Uterus (tissue), 4 donors: ENCODE measurements around the gene CCT6A. TPM values are rescaled to one million over a fixed set of nuclear protein-coding genes. Genes with fewer than 3 reads are reported as not detected.
"Not testable (repeated sequence)": the region's sequence is repeated elsewhere in the genome, so short reads cannot be mapped to it uniquely, and the experiment has no call there.

Source experiments
- DNase-seq, 2 donors: peaks; one replicate each; pipeline ENCODE4 v3.0.0-alpha.2; 2019 to 2020
- H3K27ac ChIP-seq, 2 donors: fragments of 200-600 bp; sonication (generic); 1 replicate in 1 of 2; 2 replicates in 1 of 2; pipeline ENCODE4 v1.5.1; 2016 to 2018
- H3K27me3 ChIP-seq, 2 donors: fragments of 200-600 bp; sonication (generic); one replicate each; pipeline ENCODE4 v1.5.1; 2018 to 2019; ENCODE audit warnings: control low read depth in 1 of 2
- H3K36me3 ChIP-seq, 2 donors: fragments of 200-600 bp; sonication (generic); one replicate each; pipeline ENCODE4 v1.5.1; 2019; ENCODE audit warnings: control low read depth in 1 of 2
- H3K4me1 ChIP-seq, 2 donors: fragments of 200-600 bp; sonication (generic); one replicate each; pipeline ENCODE4 v1.5.1; 2018 to 2019; ENCODE audit warnings: control low read depth in 1 of 2
- H3K4me3 ChIP-seq, 2 donors: fragments of 200-600 bp; sonication (generic); 1 replicate in 1 of 2; 2 replicates in 1 of 2; pipeline ENCODE4 v1.5.1; 2018 to 2019; ENCODE audit warnings: mild to moderate bottlenecking in 1 of 2
- H3K9me3 ChIP-seq, 2 donors: fragments of 200-600 bp; sonication (generic); one replicate each; pipeline ENCODE4 v1.5.1; 2019; ENCODE audit warnings: control low read depth in 1 of 2
- CTCF ChIP-seq, 4 experiments: fragments of 200-600 bp in 2 of 4; fragments of 450-650 bp in 2 of 4; sonication (generic) in 2 of 4; IDR thresholded peaks; one replicate each; pipeline ENCODE4 v1.5.1; 2016 to 2019; ENCODE audit warnings: antibody characterized with exemption in 4 of 4, mild to moderate bottlenecking in 2 of 4, moderate library complexity in 1 of 4
- POLR2A ChIP-seq, 2 donors: fragments of 450-650 bp; IDR thresholded peaks; one replicate each; pipeline ENCODE4 v1.6.1; 2016; ENCODE audit warnings: antibody characterized with exemption in 2 of 2, mild to moderate bottlenecking in 1 of 2, moderate library complexity in 1 of 2
- intact Hi-C: fragments of 100-400 bp; cut with DNase I; formaldehyde crosslinking; loops from one replicate; pipeline ENCODE4 v1.15.1; 2023; ENCODE audit warnings: low total_unique reads
- total RNA-seq, 4 donors: library from RNA; depleted of rRNA in 3 of 4; stranded (reverse); fragments of >200 nt in 3 of 4; gene quantifications; one replicate each; pipeline versions ENCODE4 v1.1.0 to v1.2.4, GENCODE V29; 2014 to 2023
- donor health status: DM: yes; HTN: yes; CAD: no.

Gene CCT6A
- total RNA-seq, 4 donors from 2014 or later: 88.0 to 255 (median 194) TPM

- peak; percentile 56 to 85 for TF ChIP-seq POLR2A (IDR thresholded peaks at IDR 0.05)
- peak; percentile 26 to 47 (median 28) for TF ChIP-seq CTCF (IDR thresholded peaks at IDR 0.05)
- Histone ChIP-seq H3K9me3 (no peaks in the 10 kb centered on the region), H3K4me1 (no peaks in the 10 kb centered on the region), H3K27me3 (no peaks in the 10 kb centered on the region), H3K36me3 (no peaks in the 10 kb centered on the region), H3K4me3 (peak within 1 kb of the TSS; percentile 79 to 86), H3K27ac (peak within 1 kb of the TSS; percentile 84 to 96)
- DNase-seq: peak; percentile 89 to 92
- intact Hi-C loops: no loop called here
Observed at GRCh38 chr7:56063882-56064625, 12.5 kb downstream of the CCT6A start, which contains the start of gene SUMF2. Gene SUMF2 (plus strand): TSS chr7:56064286. CDS start chr7:56064312, 26 bp downstream.

- intact Hi-C loops, H3K9me3 ChIP-seq, H3K36me3 ChIP-seq, H3K27ac ChIP-seq, H3K27me3 ChIP-seq, DNase-seq, H3K4me3 ChIP-seq, H3K4me1 ChIP-seq: not testable (repeated sequence)
Observed at GRCh38 chr7:56066376-56066775, 14.8 kb downstream of the CCT6A start.

- no peaks in the 10 kb centered on the region for H3K36me3 ChIP-seq
Observed at GRCh38 chr7:56074371-56074791, 22.8 kb downstream of the CCT6A start.

GRCh38 chr7:56077681-56078080, 26.1 kb downstream of the CCT6A start:
- H3K27ac ChIP-seq: no peak overlapping the region
- DNase-seq: no peak
- H3K9me3 ChIP-seq: no peaks in the 10 kb centered on the region
- intact Hi-C loops: loop anchor here (5.0 kb wide), 1 partner anchor 75 kb away; no protein-coding TSS in a partner anchor
- H3K27me3 ChIP-seq: no peaks in the 10 kb centered on the region
- peaks cover 0 to 5% of the 10 kb centered on the region in 2 donors for H3K4me1 ChIP-seq
- no peak for TF ChIP-seq CTCF (IDR thresholded peaks at IDR 0.05)
- TF ChIP-seq POLR2A (IDR thresholded peaks at IDR 0.05): no peak
- H3K36me3 ChIP-seq: no peaks in the 10 kb centered on the region
- H3K4me3 ChIP-seq: no peak overlapping the region

More at GRCh38 chr7:56074371-56074791, 22.8 kb downstream of the CCT6A start:
- H3K9me3 ChIP-seq: no peaks in the 10 kb centered on the region
- intact Hi-C loops: no loop called here
- H3K4me1 ChIP-seq: peaks cover 0 to 4% of the 10 kb centered on the region in 2 donors
- TF ChIP-seq CTCF (IDR thresholded peaks at IDR 0.05) (peak; percentile 84 to 91 (median 88)), POLR2A (IDR thresholded peaks at IDR 0.05) (no peak)
- H3K27ac ChIP-seq: peak overlapping the region; percentile 45 to 47
- DNase-seq: peak; percentile 82 to 86
- no peak overlapping the region for H3K4me3 ChIP-seq
- H3K27me3 ChIP-seq: no peaks in the 10 kb centered on the region

- Histone ChIP-seq H3K9me3 (no peaks in the 10 kb centered on the region), H3K4me1 (peaks cover 0 to 5% of the 10 kb centered on the region in 2 donors), H3K27me3 (no peaks in the 10 kb centered on the region), H3K4me3 (no peak overlapping the region), H3K36me3 (no peaks in the 10 kb centered on the region), H3K27ac (no peak overlapping the region)
- TF ChIP-seq CTCF (IDR thresholded peaks at IDR 0.05): no peak
- no peak for TF ChIP-seq POLR2A (IDR thresholded peaks at IDR 0.05)
- intact Hi-C loops: loop anchor here (5.0 kb wide), 1 partner anchor 76 kb away; no protein-coding TSS in a partner anchor
- DNase-seq: no peak
Observed at GRCh38 chr7:56078196-56078595, 26.6 kb downstream of the CCT6A start.
